Measurements from ENCODE around the gene MEI1. TPM values are rescaled to one million over a fixed set of nuclear protein-coding genes. Genes with fewer than 3 reads are reported as not detected.
"Not testable (repeated sequence)": the region's sequence is repeated elsewhere in the genome, so short reads cannot be mapped to it uniquely, and the experiment has no call there.

MEI1 gene
- total RNA-seq, 3 donors from 2014 or later: 13.4 to 21.6 (median 17.1) TPM

DNA sequence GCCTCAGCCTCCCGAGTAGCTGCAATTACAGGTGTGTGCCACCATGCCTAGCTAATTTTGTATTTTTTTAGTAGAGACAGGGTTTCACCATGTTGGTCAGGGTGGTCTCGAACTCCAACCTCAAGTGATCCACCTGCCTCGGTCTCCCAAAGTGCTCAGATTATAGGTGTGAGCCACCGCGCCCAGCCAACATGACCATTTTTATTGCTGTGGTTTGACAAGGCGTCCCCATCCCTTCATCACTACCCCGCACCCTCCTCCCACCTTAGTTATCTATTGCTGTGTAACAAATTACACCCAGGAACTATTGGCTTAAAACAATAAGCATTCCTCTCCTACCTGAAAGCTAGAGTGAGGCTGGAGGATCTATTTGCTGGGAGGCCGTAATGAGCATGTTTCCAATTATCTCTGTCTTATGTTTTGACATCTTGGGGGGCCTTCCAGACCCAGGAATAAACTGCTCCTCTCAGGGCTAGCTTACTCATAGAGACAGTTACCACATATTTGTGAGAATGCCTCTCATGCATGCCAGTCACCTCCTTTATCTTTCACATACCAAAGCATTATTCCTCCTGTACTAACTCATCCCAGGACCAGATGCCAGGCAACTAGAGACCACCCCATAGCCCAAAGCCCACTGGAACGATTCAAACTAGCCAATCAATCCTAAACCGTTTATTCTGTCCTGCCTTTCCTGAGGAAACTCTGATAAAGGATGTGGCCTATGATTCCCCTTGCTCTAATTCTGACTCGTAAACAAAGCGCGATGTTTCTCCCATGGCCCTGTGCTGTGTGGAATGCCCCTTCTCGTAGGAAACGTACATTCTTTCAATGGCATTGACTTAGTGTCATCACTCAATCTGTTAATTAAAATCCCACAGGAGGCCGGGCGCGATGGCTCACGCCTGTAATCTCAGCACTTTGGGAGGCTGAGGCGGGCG is 30.1 kb upstream of the MEI1 start:
- ATAC-seq (no peak), DNase-seq (no peak)
- peaks cover 20% of the 10 kb centered on the region for H3K36me3 Mint-ChIP-seq (ENCODE audit: insufficient read depth)
- H3K4me3 Mint-ChIP-seq: no peak overlapping the region
- H3K27me3 Mint-ChIP-seq (ENCODE audit: low read depth): no peaks in the 10 kb centered on the region
- peaks cover 15% of the 10 kb centered on the region for H3K4me1 Mint-ChIP-seq (ENCODE audit: low read depth)
- H3K9me3 Mint-ChIP-seq: no peaks in the 10 kb centered on the region

DNA sequence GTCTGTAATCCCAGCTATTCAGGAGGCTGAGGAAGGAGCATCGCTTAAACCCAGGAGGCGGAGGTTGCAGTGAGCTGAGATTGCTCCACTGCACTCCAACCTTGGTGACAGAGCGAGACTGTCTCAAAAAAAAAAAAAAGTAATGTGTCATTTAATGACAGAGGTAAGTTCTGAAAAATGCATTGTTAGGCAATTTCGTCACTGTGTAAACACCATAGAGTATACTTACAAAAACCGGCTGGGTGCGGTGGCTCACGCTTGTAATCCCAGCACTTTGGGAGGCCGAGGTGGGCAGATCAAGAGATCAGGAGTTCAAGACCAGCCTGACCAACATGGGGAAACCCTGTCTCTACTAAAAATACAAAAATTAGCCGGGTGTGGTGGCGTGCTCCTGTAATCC is 27.2 kb upstream of the MEI1 start:
- H3K9me3 Mint-ChIP-seq; DNase-seq; ATAC-seq; H3K4me3 Mint-ChIP-seq; H3K27me3 Mint-ChIP-seq (ENCODE audit: low read depth): not testable (repeated sequence)
- H3K36me3 Mint-ChIP-seq (ENCODE audit: insufficient read depth): peaks cover 30% of the 10 kb centered on the region
- peaks cover 14% of the 10 kb centered on the region for H3K4me1 Mint-ChIP-seq (ENCODE audit: low read depth)

DNA sequence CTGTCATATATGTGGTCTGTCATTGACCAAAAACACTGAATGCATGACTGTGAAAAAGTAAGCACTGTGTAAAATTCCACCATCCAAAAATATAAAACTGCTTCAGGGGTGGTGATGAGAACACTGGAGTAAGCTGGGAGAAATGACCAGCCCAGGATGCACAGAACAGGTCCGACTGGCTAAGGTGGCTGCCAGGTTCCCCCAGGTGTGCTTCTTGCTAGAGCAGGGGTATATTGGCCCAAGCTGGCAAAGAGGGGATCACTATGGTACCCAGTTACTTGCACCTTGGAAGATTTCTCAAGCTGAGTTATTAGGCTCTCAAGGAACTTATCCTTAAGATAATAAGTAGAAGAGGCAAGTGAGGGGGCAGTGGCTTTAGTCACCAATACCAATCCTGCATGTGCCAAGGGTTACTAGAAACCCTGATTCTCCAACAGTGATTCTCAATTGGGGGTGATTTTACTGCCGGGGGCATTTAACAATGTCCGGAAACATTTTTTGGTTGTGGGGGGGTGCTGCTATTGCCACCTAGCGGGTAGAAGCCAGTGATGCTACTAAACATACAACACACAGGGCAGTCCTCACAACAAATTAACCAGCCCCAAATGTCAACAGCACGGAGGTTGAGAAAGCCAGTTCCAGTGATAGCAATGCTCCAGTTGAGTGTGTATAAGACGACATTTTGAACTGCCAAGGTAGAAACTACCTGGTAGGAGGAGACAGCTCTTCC is 26.4 kb upstream of the MEI1 start:
- no peak for DNase-seq
- peak in 1 of 2 donors; percentile 13 for ATAC-seq
- H3K36me3 Mint-ChIP-seq (ENCODE audit: insufficient read depth): peaks cover 35% of the 10 kb centered on the region
- no peaks in the 10 kb centered on the region for H3K9me3 Mint-ChIP-seq
- peaks cover 14% of the 10 kb centered on the region for H3K4me1 Mint-ChIP-seq (ENCODE audit: low read depth)
- no peaks in the 10 kb centered on the region for H3K27me3 Mint-ChIP-seq (ENCODE audit: low read depth)
- no peak overlapping the region for H3K4me3 Mint-ChIP-seq

DNA sequence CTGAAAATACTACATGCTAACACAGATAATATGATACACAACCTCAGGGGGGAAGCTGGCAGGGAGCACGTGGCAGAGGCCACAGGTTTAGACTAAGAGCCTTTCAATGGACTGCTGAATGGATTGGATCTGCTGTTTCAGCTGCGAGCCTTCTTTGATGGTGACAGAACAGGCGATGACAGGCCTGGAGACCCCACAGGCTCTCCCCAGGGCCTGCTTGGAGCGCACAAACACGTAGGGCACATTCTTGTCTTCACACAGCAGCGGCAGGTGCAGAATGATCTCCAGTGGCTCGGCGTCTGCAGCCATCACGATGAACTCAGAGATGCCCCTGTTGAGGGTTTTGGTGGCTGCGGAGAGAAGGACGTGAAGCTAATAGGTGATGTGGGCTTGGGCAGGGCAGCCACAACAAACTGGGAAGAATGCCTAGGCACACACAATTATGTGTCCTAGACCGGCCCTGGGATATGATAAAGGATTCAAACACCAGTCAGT is 24.4 kb upstream of the MEI1 start:
- H3K4me1 Mint-ChIP-seq (ENCODE audit: low read depth): peaks cover 17% of the 10 kb centered on the region
- no peak overlapping the region for H3K4me3 Mint-ChIP-seq
- H3K36me3 Mint-ChIP-seq (ENCODE audit: insufficient read depth): peaks cover 41% of the 10 kb centered on the region
- no peaks in the 10 kb centered on the region for H3K27me3 Mint-ChIP-seq (ENCODE audit: low read depth)
- ATAC-seq (no peak), DNase-seq (no peak)
- H3K9me3 Mint-ChIP-seq: no peaks in the 10 kb centered on the region

DNA sequence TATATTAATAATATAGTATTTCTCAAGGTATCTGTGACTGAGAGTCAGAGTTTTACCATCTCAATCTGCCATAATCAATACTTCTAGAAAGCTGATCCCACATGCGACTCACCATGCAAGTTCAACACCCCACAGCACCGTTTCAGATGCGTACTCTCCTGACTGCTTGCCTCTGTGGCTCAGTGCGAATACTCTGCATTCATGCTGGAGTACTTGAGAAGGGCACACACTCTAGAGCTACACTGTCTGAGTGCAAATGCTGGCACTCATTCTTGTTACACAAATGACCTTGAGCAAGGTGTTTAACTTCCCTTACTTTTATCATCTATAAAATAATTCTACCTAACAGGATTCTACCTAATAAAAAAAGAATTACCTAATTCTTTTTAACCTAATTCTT is 23.2 kb upstream of the MEI1 start:
- ATAC-seq (no peak), DNase-seq (no peak)
- no peak overlapping the region for H3K4me3 Mint-ChIP-seq
- H3K36me3 Mint-ChIP-seq (ENCODE audit: insufficient read depth): peaks cover 46% of the 10 kb centered on the region
- peaks cover 24% of the 10 kb centered on the region for H3K4me1 Mint-ChIP-seq (ENCODE audit: low read depth)
- no peaks in the 10 kb centered on the region for H3K27me3 Mint-ChIP-seq (ENCODE audit: low read depth)
- H3K9me3 Mint-ChIP-seq: no peaks in the 10 kb centered on the region

DNA sequence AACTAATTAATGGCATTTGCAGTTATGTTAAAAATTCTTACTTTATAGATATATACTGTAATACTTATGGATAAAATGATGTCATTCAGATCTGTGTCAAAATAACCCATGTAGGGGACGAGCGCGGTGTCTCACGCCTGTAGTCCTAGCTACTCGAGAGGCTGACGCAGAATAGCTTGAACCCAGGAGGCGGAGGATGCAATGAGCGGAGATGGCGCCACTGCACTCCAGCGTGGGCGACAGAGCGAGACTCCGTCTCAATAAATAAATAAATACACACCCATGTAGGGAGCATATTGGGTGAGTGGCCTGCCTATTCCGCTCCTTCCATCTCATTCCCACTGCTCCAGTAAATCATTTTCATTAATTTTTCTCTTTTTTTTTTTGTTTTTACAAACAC is 17.7 kb upstream of the MEI1 start:
- H3K4me1 Mint-ChIP-seq (ENCODE audit: low read depth): peaks cover 31% of the 10 kb centered on the region
- peak; percentile 21 to 26 for ATAC-seq

DNA sequence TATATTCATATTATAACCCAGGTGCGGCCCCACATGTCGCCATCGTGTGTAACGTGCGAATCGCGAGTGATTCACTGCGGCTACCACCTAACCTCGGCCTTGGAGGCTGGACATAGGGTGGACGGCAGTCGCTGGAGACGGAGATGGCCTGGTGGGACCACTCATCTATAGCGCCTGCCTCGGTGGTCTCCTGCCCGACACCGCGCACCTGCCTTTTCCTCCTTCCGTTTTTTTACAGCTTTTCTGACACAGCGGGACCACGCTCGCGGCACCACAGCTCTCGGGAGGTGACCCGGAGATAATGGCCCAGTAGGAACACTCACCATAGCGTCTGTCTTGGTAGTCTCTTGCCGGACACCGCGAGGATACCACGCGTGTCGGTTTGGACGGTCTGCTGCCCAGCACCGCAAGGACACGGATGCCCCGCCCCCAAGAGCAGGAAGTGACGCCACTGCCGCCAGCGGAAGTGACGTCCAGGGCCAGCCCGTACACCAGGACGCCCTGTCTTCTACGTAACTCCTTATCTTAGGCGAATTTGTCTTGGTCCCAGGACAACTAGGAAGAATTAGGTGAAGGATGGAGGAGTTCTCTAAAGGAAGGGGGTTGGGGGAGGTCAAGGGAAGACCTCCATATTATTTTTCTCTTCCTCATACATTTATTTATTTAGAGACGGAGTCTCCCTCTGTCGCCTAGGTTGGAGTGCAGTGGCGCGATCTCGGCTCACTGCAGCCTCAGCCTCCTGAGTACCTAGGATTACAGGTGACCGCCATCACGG is 17.1 kb upstream of the MEI1 start:
- ATAC-seq: peak; percentile 93 to 95

More for the DNA sequence above, 17.7 kb upstream of the MEI1 start:
- Mint-ChIP-seq H3K36me3 (ENCODE audit: insufficient read depth) (peaks cover 30% of the 10 kb centered on the region), H3K4me3 (peak overlapping the region; percentile 99), H3K27me3 (ENCODE audit: low read depth) (no peaks in the 10 kb centered on the region), H3K9me3 (no peaks in the 10 kb centered on the region)
- DNase-seq: peak; percentile 34

DNA sequence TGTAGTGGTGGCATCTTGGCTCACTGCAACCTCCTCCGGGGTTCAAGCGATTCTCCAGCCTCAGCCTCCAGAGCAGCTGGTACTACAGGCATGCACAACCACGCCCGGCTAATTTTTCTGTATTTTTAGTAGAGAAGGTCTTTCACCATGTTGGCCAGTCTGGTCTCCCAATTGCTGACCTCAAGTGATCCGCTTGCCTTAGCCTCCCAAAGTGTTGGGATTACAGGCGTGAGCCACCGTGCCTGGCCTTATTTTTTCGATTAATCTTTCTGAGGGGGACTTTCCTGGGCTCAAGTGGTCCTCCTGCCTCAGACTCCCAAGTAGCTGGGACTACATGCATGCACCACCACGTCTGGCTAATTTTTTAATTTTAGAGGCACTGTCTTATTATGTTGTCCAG is 16.3 kb upstream of the MEI1 start:
- H3K4me3 Mint-ChIP-seq: peak overlapping the region; percentile 99
- ATAC-seq (no peak), DNase-seq (no peak)
- H3K9me3 Mint-ChIP-seq: no peaks in the 10 kb centered on the region
- peaks cover 36% of the 10 kb centered on the region for H3K4me1 Mint-ChIP-seq (ENCODE audit: low read depth)
- H3K27me3 Mint-ChIP-seq (ENCODE audit: low read depth): no peaks in the 10 kb centered on the region
- H3K36me3 Mint-ChIP-seq (ENCODE audit: insufficient read depth): peaks cover 24% of the 10 kb centered on the region

More for the DNA sequence above, 17.1 kb upstream of the MEI1 start:
- Mint-ChIP-seq H3K36me3 (ENCODE audit: insufficient read depth) (peaks cover 26% of the 10 kb centered on the region), H3K9me3 (no peaks in the 10 kb centered on the region), H3K27me3 (ENCODE audit: low read depth) (no peaks in the 10 kb centered on the region), H3K4me3 (peak overlapping the region; percentile 99), H3K4me1 (ENCODE audit: low read depth) (peaks cover 32% of the 10 kb centered on the region)
- DNase-seq: peak; percentile 80

DNA sequence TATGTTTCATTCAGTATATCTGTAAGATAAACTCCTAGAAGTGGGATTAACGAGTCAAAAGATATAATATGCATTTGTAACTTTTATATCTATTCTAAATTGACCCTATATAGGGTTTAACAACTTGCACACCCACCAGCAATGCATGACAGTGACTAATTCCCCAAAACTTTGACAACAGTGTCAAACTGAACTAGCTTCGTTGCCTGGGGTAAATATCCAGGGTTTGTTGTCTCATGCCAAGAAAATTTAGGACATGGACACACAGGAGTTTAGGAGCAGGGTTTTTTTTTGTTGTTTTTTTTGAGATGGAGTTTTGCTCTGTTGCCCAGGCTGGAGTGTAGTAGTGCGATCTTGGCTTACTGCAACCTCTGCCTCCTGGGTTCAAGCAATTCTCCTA is 15.7 kb upstream of the MEI1 start:
- H3K9me3 Mint-ChIP-seq: no peaks in the 10 kb centered on the region
- no peak overlapping the region for H3K4me3 Mint-ChIP-seq
- DNase-seq: no peak
- H3K27me3 Mint-ChIP-seq (ENCODE audit: low read depth): no peaks in the 10 kb centered on the region
- H3K36me3 Mint-ChIP-seq (ENCODE audit: insufficient read depth): peaks cover 18% of the 10 kb centered on the region
- no peak for ATAC-seq
- peaks cover 33% of the 10 kb centered on the region for H3K4me1 Mint-ChIP-seq (ENCODE audit: low read depth)

DNA sequence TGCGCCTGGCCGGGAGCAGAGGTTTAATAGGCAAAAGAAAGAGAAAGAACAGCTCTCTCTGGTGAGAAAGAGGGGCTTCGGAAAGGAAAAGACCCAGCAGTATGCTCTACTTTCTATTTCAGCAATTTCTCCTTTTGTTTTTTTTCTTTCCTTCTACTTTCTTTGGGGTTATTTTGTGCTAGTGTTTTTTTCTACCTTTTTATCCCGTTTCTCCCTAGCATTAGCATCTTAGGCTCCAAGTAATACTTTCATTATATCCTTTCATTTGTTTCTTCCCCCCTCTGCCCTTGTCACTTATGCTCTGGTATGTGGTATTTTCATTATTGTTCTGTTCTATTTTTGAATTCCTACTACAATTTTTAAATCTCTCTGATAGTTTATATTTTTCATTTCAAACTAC is 15.1 kb upstream of the MEI1 start:
- no peak for DNase-seq
- ATAC-seq: no peak
- Mint-ChIP-seq H3K4me1 (ENCODE audit: low read depth) (peaks cover 36% of the 10 kb centered on the region), H3K27me3 (ENCODE audit: low read depth) (no peaks in the 10 kb centered on the region), H3K9me3 (no peaks in the 10 kb centered on the region), H3K4me3 (no peak overlapping the region), H3K36me3 (ENCODE audit: insufficient read depth) (peaks cover 16% of the 10 kb centered on the region)

DNA sequence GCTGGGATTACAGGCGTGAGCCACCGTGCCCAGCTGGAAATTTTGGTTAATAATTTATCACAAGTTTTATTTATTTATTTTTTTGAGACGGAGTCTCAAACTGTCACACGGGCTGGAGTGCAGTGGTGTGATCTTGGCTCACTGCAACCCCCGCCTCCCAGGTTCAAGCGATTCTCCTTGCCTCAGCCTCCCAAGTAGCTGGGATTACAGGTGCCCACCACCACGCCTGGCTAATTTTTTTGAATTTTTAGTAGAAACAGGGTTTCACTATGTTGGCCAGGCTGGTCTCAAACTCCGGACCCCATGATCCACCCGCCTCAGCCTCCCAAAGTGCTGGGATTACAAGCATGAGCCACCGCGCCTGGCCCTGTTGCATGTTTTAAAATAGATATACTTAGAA is 12.4 kb upstream of the MEI1 start:
- not testable (repeated sequence) for H3K27me3 Mint-ChIP-seq (ENCODE audit: low read depth); H3K9me3 Mint-ChIP-seq; DNase-seq; ATAC-seq
- peaks cover 37% of the 10 kb centered on the region for H3K4me1 Mint-ChIP-seq (ENCODE audit: low read depth)
- peak overlapping the region; percentile 99 for H3K4me3 Mint-ChIP-seq
- peaks cover 13% of the 10 kb centered on the region for H3K36me3 Mint-ChIP-seq (ENCODE audit: insufficient read depth)

DNA sequence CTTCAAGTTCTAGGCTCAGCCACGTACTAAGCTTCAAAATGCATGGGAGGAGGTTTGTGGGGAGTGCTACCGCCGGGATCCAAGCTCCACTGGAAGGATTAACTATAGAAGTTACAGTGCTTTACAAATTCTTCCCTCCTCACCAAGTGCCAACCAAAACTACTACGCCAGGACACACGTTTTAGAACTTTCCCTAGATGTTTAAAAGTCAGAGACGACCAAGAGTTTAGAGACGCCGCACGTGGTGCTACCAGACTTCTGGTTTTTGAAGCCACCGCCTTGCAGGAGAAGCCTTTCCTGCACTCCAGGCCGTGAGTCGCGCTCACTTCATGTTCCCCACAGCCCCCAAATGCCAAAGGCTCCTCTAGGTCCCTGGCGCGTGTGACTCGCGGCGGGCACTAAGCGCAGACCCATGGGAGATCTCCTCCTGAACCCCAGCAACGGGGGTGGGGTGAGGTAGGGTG is 11.4 kb upstream of the MEI1 start:
- DNase-seq: no peak
- Mint-ChIP-seq H3K36me3 (ENCODE audit: insufficient read depth) (peaks cover 10% of the 10 kb centered on the region), H3K9me3 (no peaks in the 10 kb centered on the region), H3K4me3 (peak overlapping the region; percentile 99), H3K27me3 (ENCODE audit: low read depth) (no peaks in the 10 kb centered on the region), H3K4me1 (ENCODE audit: low read depth) (peaks cover 33% of the 10 kb centered on the region)
- peak; percentile 31 to 38 for ATAC-seq

DNA sequence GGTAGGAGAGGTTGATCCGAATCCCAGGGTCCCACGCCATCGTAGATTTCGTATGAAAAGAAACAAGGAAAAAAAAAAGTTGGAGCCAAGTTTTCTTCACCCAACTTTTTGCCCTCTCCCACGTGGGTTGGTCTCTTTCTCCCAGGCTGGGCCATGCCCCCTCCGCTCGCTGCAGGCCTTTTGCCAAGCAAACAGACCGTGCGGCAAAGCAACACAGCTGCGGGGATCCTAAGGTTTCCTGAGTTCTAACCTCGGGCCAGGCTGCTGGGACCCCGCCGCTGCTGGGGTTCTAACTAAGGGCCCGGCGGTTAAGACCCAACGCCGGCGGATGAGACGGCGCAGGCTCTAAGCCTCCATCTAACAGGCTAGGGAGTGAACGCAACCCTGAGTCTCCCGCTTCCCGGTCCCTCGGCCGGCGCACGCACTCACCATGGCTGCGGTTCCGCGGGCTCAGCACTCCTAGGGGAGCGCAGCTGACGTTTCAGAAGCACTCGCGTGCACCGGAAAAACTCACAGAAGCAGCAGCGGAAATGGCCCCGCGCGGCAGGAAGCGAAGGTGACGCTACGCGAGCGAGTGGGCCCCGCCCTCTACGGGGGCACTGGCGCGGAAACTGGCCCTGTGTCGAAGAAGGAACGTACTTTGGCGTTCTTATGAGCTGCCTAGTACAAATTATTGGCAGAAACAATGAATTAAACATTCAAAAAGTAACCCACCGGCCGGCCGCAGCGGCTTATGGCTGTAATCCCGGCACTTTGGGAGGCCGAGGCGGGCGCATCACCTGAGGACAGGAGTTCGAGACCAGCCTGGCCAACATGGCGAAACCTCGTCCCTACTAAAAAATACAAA is 10.7 kb upstream of the MEI1 start, which contains the start of gene SNU13:
Gene SNU13 (minus strand): TSS at position 503 of the 847 bp plus-strand sequence. CDS start 71 bp downstream, at position 432.
- H3K4me1 Mint-ChIP-seq (ENCODE audit: low read depth): peaks cover 33% of the 10 kb centered on the region
- ATAC-seq: peak; percentile 97 to 98
- peak within 1 kb of the TSS; percentile 99 for H3K4me3 Mint-ChIP-seq
- peak; percentile 88 for DNase-seq
- peaks cover 10% of the 10 kb centered on the region for H3K36me3 Mint-ChIP-seq (ENCODE audit: insufficient read depth)
- no peaks in the 10 kb centered on the region for H3K27me3 Mint-ChIP-seq (ENCODE audit: low read depth)
- H3K9me3 Mint-ChIP-seq: no peaks in the 10 kb centered on the region

All from activated T-cell treated with anti-CD3 and anti-CD28 coated beads, Interleukin-2, amount 50 U/mL, for 4 hours (primary cell).